22Rv1 (cell line): Measurements from ENCODE around the gene TNC.

ENCODE experiments used
- H3K27ac ChIP-seq: fragments of 450-650 bp; 2 replicates; pipeline ENCODE4 v1.5.1; 2017
- CTCF ChIP-seq: fragments of 450-650 bp; IDR thresholded peaks from 2 replicates; pipeline ENCODE4 v1.5.1; 2017; ENCODE audit warnings: mild to moderate bottlenecking
- ZFX ChIP-seq: fragments of 450-650 bp; IDR thresholded peaks from 2 replicates; pipeline ENCODE4 v1.6.1; 2017; ENCODE audit warnings: antibody characterized with exemption, borderline replicate concordance

TNC gene

GRCh38 chr9:115058175-115058574, 59.8 kb downstream of the TNC start:
- no peak overlapping the region for H3K27ac ChIP-seq
- TF ChIP-seq ZFX (no peak), CTCF (no peak)

- no peak for TF ChIP-seq CTCF
- no peak for TF ChIP-seq ZFX
- H3K27ac ChIP-seq, result no peak overlapping the region
These were observed 60.4 kb downstream of the TNC start for GRCh38 chr9:115057559-115057958.

GRCh38 chr9:115050002-115050490, 67.9 kb downstream of the TNC start:
- TF ChIP-seq ZFX (no peak), CTCF (no peak)
- H3K27ac ChIP-seq, result no peak overlapping the region

GRCh38 chr9:115046824-115047223, 71.1 kb downstream of the TNC start:
- TF ChIP-seq ZFX, result no peak
- TF ChIP-seq CTCF, result no peak
- H3K27ac ChIP-seq, result no peak overlapping the region

- TF ChIP-seq CTCF (no peak), ZFX (no peak)
- H3K27ac ChIP-seq, result no peak overlapping the region
These were observed 71.8 kb downstream of the TNC start for GRCh38 chr9:115046199-115046598.

- no peak overlapping the region for H3K27ac ChIP-seq
- TF ChIP-seq ZFX, result no peak
These were observed 74.3 kb downstream of the TNC start for GRCh38 chr9:115043632-115044031.

GRCh38 chr9:115042781-115043509, 75.0 kb downstream of the TNC start:
- H3K27ac ChIP-seq, result no peak overlapping the region

More at GRCh38 chr9:115042781-115043509, 75.0 kb downstream of the TNC start:
- no peak for TF ChIP-seq ZFX
- TF ChIP-seq CTCF, result no peak
